Heart right ventricle (tissue), 16 donors: ENCODE measurements around the gene PILRA. TPM values are rescaled to one million over a fixed set of nuclear protein-coding genes. Genes with fewer than 3 reads are reported as not detected.
A peak's percentile ranks its signal among the peaks of the same experiment; 100 is the strongest.
"Not testable (repeated sequence)": the region's sequence is repeated elsewhere in the genome, so short reads cannot be mapped to it uniquely, and the experiment has no call there.

ENCODE experiments used
- ATAC-seq, 8 donors: fragments of 200-7000 bp; cut with Tn5 transposase; one replicate each; pipeline ENCODE4 v1.9.1; 2020; ENCODE audit warnings: mild to moderate bottlenecking in 8 of 8, moderate library complexity in 8 of 8, moderate number of reproducible peaks in 1 of 8
- DNase-seq, 2 donors: peaks; one replicate each; pipeline ENCODE4 v3.0.0-alpha.2; 2020
- H3K27ac ChIP-seq, 10 donors: fragments of 200-600 bp; sonication (generic) in 2 of 10; one replicate each; pipeline versions ENCODE4 v1.5.0 to v1.8.0; 2020 to 2022; ENCODE audit warnings: mild to moderate bottlenecking in 3 of 10
- H3K27me3 ChIP-seq, 7 donors: fragments of 200-600 bp; one replicate each; pipeline ENCODE4 v1.8.0; 2021 to 2022; ENCODE audit warnings: mild to moderate bottlenecking in 2 of 7
- H3K36me3 ChIP-seq, 9 donors: fragments of 200-600 bp; sonication (generic) in 1 of 9; one replicate each; pipeline versions ENCODE4 v1.5.0 to v1.8.0; 2020 to 2022; ENCODE audit warnings: mild to moderate bottlenecking in 2 of 9
- H3K4me1 ChIP-seq, 9 donors: fragments of 200-600 bp; sonication (generic) in 1 of 9; one replicate each; pipeline versions ENCODE4 v1.5.0 to v1.8.0; 2020 to 2022; ENCODE audit warnings: mild to moderate bottlenecking in 4 of 9
- H3K4me3 ChIP-seq, 10 donors: fragments of 200-600 bp; sonication (generic) in 2 of 10; one replicate each; pipeline versions ENCODE4 v1.5.0 to v1.8.0; 2020 to 2022; ENCODE audit warnings: mild to moderate bottlenecking in 7 of 10, moderate library complexity in 2 of 10
- H3K9me3 ChIP-seq, 11 donors: fragments of 200-600 bp in 10 of 11; sonication (generic) in 2 of 11; one replicate each; pipeline versions ENCODE4 v1.5.0 to v1.8.0; 2013 to 2022; ENCODE audit warnings: mild to moderate bottlenecking in 2 of 11, control low read depth in 1 of 11, moderate library complexity in 1 of 11
- WGBS, 2 donors: extraction: QIAGEN DNeasy Blood & Tissue Kit; methylation state at CpG; one replicate each; pipeline ENCODE4 v1.1.7; 2013; ENCODE audit warnings: inconsistent platforms in 1 of 2; 5-methylcytosine and 5-hydroxymethylcytosine counted together
- intact Hi-C, 10 donors: fragments of 100-400 bp; cut with DNase I; formaldehyde crosslinking; loops; one replicate each; pipeline versions ENCODE4 v1.11.1 to v1.14.2; 2022
- polyA plus RNA-seq, 2 donors: library from polyadenylated mRNA; stranded (reverse); fragments of 200-250 nt; gene quantifications; one replicate each; pipeline ENCODE4 v1.2.3, GENCODE V29; 2013
- total RNA-seq, 10 donors: library from RNA; stranded (reverse); fragmentation: NEBNext Ultra II Directional in 3 of 10; extraction: Animal tissue kit (Norgen Biotek cat#: 25700) in 3 of 10; gene quantifications; one replicate each; pipeline versions ENCODE4 v1.2.1 to v1.2.4, GENCODE V29; 2021 to 2023
- TF ChIP-seq, protein P1 (sequence below), 9 donors: fragments of 200-600 bp; sonication (generic) in 2 of 9; IDR thresholded peaks; one replicate each; pipeline versions ENCODE4 v1.5.0 to v1.8.0; 2021 to 2022; ENCODE audit warnings: antibody characterized with exemption in 9 of 9, mild to moderate bottlenecking in 5 of 9, moderate library complexity in 1 of 9
- donor health status: Arrhythmogenic right ventricular cardiomyopathy.
- donor health status: ischemic (EF 13 %, LVEDD 7.1; RV severe dilation, severe dysfunction).
- donor health status: healthy with polysubstance abuse.
- donor health status: DM: no; HTN: yes; CAD: no.
- donor health status: DM: no; HTN: no; CAD: no.
- donor health status: ischemic (EF 25% LVEDD 6.9; RV normal size, moderate dysfunction).
- donor health status: ischemic (EF 25% LVEDD 5.7; RV mildly dilated, moderate dysfunction).
- donor health status: healthy.
- donor health status: DM: yes; HTN: yes; CAD: no.
- donor health status: Ischemic cardiomyopathy.
- donor health status: ischemic (EF 35%, LVEDD 5.7; RV mildly dilated, moderate dysfunction).
- donor health status: nonischemic (EF 11% LVEDD 7.7; RV severe dilation, severe dysfunction).
- donor health status: DM: yes; HTN: yes; CAD: no.
- donor health status: PGD.
- donor health status: ischemic (EF 29% LVEDD 5.4; RV normal size, mild dysfunction).
- donor health status: nonischemic (EF 23%, LVEDD 6.1; RV moderate dilation, normal function).

The PILRA gene
- total and polyA plus RNA-seq, 12 donors, result 1.1 to 12.4 (median 2.8) TPM

DNA sequence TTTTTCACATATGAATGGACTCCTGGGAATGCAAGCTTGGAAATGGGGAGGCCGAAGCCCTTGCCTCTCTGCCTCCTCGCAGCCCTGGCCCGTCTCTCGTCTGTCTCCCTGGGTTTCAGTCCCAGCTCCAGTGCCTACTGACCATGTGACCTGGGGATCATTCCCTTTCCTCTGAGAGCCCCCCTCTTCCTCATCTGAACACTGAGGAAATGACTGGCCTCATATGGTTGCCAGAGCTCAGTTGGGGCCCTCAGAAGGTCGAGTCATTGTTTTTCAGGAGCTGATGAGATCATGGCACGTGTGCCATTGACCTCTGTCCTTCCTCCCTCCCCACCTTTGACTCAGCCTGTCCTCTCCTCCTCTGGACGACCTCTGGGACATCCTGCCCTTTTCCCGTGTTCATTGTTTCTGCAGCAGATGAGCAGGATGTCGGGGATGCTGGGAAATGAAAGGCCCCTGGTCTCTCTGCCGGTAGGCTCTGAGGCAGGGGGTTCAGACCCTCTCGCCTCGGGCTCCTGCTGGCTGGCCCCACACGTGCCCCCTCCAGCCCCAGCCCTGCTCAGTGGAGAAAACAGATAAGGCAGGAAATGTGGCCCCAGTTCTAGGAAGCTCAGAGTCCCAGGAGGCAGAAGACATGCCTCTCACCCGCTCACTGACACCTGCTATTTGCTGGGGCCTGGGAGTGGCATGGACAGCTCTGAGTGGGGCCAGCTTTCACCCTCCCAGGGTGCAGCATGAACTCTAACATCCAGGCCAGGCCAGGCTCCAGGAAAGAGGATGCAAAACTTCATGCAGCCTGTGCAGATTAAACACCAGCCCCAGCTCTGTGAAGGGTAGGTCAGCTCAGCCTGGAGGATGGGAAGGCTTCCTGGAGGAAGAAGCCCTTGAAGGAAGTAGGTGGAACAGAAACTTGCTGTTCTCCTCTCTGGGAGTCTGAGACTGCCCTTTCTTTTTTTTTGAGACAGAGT, 71.3 kb downstream of the PILRA start:
- WGBS, 2 donors, result 24 to 37% methylated on average over 14 of the region's 14 CpGs
- Histone ChIP-seq H3K9me3 (no peaks in the 10 kb centered on the region), H3K4me3 (no peak overlapping the region), H3K36me3 (no peaks in the 10 kb centered on the region), H3K27ac (peak overlapping the region; percentile 65 to 90 (median 80)), H3K4me1 (peaks cover 0 to 33% (median 24%) of the 10 kb centered on the region in 9 donors), H3K27me3 (no peaks in the 10 kb centered on the region)
- intact Hi-C loops, result no loop called here
- peak; percentile 63 to 93 (median 84) for ATAC-seq
- TF ChIP-seq, protein P1, sequence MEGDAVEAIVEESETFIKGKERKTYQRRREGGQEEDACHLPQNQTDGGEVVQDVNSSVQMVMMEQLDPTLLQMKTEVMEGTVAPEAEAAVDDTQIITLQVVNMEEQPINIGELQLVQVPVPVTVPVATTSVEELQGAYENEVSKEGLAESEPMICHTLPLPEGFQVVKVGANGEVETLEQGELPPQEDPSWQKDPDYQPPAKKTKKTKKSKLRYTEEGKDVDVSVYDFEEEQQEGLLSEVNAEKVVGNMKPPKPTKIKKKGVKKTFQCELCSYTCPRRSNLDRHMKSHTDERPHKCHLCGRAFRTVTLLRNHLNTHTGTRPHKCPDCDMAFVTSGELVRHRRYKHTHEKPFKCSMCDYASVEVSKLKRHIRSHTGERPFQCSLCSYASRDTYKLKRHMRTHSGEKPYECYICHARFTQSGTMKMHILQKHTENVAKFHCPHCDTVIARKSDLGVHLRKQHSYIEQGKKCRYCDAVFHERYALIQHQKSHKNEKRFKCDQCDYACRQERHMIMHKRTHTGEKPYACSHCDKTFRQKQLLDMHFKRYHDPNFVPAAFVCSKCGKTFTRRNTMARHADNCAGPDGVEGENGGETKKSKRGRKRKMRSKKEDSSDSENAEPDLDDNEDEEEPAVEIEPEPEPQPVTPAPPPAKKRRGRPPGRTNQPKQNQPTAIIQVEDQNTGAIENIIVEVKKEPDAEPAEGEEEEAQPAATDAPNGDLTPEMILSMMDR (IDR thresholded peaks at IDR 0.05), result no peak
- peak in 1 of 2 donors; percentile 71 for DNase-seq

DNA sequence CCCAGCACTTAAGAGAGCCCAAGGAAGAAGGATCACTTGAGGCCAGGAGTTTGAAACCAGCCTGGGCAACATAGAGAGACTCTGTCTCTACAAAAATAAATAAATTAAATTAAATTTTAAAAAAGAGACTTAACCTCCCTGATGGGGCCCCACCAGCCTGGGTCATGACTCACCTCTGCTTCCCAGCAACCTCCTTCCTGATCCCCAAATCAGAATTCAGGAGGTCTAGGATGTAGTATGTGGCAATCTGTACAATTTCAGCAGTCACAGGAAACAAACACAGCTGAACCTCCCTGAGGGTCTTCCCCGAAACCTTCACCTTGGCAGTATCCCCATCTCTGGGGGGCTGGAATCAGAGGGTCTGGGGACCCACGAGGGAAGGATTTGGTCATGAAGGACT, 72.8 kb downstream of the PILRA start:
- TF ChIP-seq, protein P1 (IDR thresholded peaks at IDR 0.05), result no peak
- no peak for DNase-seq
- WGBS, 2 donors, result 64 to 75% methylated on average over 2 of the region's 2 CpGs
- peak overlapping the region in 3 of 10 donors; percentile 77 to 89 (median 85) for H3K27ac ChIP-seq
- peaks cover 0 to 42% (median 30%) of the 10 kb centered on the region in 9 donors for H3K4me1 ChIP-seq
- H3K9me3 ChIP-seq, result no peaks in the 10 kb centered on the region
- H3K4me3 ChIP-seq, result no peak overlapping the region
- no peaks in the 10 kb centered on the region for H3K27me3 ChIP-seq
- intact Hi-C loops, result no loop called here
- no peak for ATAC-seq
- H3K36me3 ChIP-seq, result no peaks in the 10 kb centered on the region

DNA sequence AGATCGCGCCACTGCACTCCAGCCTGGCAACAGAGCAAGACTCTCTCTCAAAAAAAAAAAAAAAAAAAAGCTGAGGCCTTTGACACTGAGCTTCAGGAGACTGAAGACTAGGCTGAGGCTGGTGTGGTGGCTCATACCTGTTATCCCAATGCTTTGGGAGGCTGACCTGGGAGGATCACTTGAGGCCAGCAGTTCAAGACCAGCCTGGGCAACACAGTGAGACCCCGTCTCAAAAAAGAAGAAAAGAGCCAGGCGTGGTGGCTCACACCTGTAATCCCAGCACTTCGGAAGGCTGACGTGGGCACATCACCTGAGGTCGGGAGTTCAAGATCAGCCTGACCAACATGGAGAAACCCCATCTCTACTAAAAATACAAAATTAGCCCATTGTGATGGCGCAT, 74.1 kb downstream of the PILRA start:
- peaks cover 0 to 42% (median 30%) of the 10 kb centered on the region in 9 donors for H3K4me1 ChIP-seq
- H3K4me3 ChIP-seq, DNase-seq, H3K36me3 ChIP-seq, H3K9me3 ChIP-seq, H3K27me3 ChIP-seq, intact Hi-C loops, H3K27ac ChIP-seq, ATAC-seq: not testable (repeated sequence)
- WGBS, 2 donors, result 97 to 98% methylated on average over 8 of the region's 8 CpGs

DNA sequence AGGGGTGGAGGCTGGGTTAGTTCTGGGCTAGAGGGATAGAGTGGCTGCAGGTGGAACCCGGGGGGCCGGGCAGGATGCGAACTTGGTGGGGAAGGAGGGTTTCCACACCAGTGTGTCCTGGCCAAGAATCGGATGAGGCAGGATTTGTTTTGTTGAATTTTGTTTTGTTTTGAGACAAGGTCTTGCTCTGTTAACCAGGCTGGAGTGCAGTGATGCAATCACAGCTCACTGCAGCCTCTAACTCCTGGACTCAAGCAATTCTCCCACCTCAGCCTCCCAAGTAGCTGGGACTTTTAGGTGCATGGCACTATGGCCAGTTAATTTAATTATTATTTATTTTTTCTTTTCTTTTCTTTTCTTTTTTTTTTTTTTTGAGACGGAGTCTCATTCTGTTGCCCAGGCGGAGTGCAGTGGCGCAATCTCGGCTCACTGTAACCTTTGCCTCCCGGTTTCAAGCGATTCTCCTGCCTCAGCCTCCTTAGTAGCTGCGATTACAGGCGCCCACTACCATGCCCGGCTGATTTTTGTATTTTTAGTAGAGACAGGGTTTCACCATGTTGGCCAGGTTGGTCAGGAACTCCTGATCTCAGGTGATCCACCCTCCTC, 76.0 kb downstream of the PILRA start:
- no peak for DNase-seq
- peak overlapping the region in 7 of 10 donors; percentile 88 to 94 (median 90) for H3K27ac ChIP-seq
- TF ChIP-seq, protein P1 (IDR thresholded peaks at IDR 0.05), result no peak
- intact Hi-C loops, result no loop called here
- no peaks in the 10 kb centered on the region for H3K27me3 ChIP-seq
- 86% methylated on average over 13 of the region's 13 CpGs for WGBS, 2 donors
- peaks cover 0 to 32% (median 22%) of the 10 kb centered on the region in 9 donors for H3K4me1 ChIP-seq
- peak overlapping the region in 3 of 10 donors; percentile 50 to 67 (median 60) for H3K4me3 ChIP-seq
- no peaks in the 10 kb centered on the region for H3K36me3 ChIP-seq
- no peak for ATAC-seq
- H3K9me3 ChIP-seq, result no peaks in the 10 kb centered on the region

Other genes with a start within 250 kb of the PILRA start
- gene MBLAC1, start 246.5 kb upstream of the PILRA start, total RNA-seq, result 1 to 10 TPM; 1.2 to 3.5 (median 2.0) TPM
- 1 to 10 TPM; 2.6 to 2.9 TPM for gene MBLAC1, start 246.5 kb upstream of the PILRA start, polyA plus RNA-seq
- 100 to 1,000 TPM in 1 of 10 donors, 10 to 100 TPM in 9; 72.3 to 102 (median 88.5) TPM for gene LAMTOR4, start 224.6 kb upstream of the PILRA start, total RNA-seq
- gene LAMTOR4, start 224.6 kb upstream of the PILRA start, polyA plus RNA-seq, result 100 to 1,000 TPM; 147 to 210 TPM
- 10 to 100 TPM in 1 of 10 donors, 1 to 10 TPM in 9; 3.9 to 10.8 (median 7.6) TPM for gene TRAPPC14, start 214.8 kb upstream of the PILRA start, total RNA-seq
- 10 to 100 TPM in 1 of 2 donors, 1 to 10 TPM in 1; 7.8 to 17.5 TPM for gene TRAPPC14, start 214.8 kb upstream of the PILRA start, polyA plus RNA-seq
- 1 to 10 TPM in 9 of 10 donors, under 1 TPM in 1; 1.00 to 3.1 (median 1.5) TPM for gene GAL3ST4, start 204.9 kb upstream of the PILRA start, total RNA-seq
- gene GAL3ST4, start 204.9 kb upstream of the PILRA start, polyA plus RNA-seq, result 1 to 10 TPM; 1.1 to 1.6 TPM
- gene GPC2, start 196.1 kb upstream of the PILRA start, total RNA-seq, result 1 to 10 TPM in 1 of 10 donors, under 1 TPM in 7, not detected in 2; 0.11 to 1.1 (median 0.50) TPM
- gene GPC2, start 196.1 kb upstream of the PILRA start, polyA plus RNA-seq, result under 1 TPM; 0.51 TPM
- gene STAG3, start 195.6 kb upstream of the PILRA start, total RNA-seq, result 1 to 10 TPM in 3 of 10 donors, under 1 TPM in 6, not detected in 1; 0.32 to 1.5 (median 0.47) TPM
- under 1 TPM; 0.13 to 0.66 TPM for gene STAG3, start 195.6 kb upstream of the PILRA start, polyA plus RNA-seq
- gene PVRIG, start 153.5 kb upstream of the PILRA start, total RNA-seq, result 1 to 10 TPM in 1 of 10 donors, not detected in 9; 2.1 TPM
- under 1 TPM; 0.22 to 0.59 TPM for gene PVRIG, start 153.5 kb upstream of the PILRA start, polyA plus RNA-seq
- gene SPDYE3, start 65.8 kb upstream of the PILRA start, total RNA-seq, result not detected
- under 1 TPM; 0.04 to 0.15 TPM for gene SPDYE3, start 65.8 kb upstream of the PILRA start, polyA plus RNA-seq
- gene PILRB, start 15.4 kb upstream of the PILRA start, total RNA-seq, result 10 to 100 TPM in 6 of 10 donors, 1 to 10 TPM in 4; 7.3 to 15.5 (median 10.5) TPM
- 10 to 100 TPM; 14.5 to 69.1 TPM for gene PILRB, start 15.4 kb upstream of the PILRA start, polyA plus RNA-seq
- 1 to 10 TPM; 3.3 to 5.5 (median 4.0) TPM for gene ZCWPW1, start 55.2 kb downstream of the PILRA start, total RNA-seq
- gene ZCWPW1, start 55.2 kb downstream of the PILRA start, polyA plus RNA-seq, result 1 to 10 TPM; 7.2 to 7.5 TPM
- 10 to 100 TPM; 17.2 to 27.7 (median 23.0) TPM for gene MEPCE, start 56.3 kb downstream of the PILRA start, total RNA-seq
- 10 to 100 TPM; 15.1 to 18.7 TPM for gene MEPCE, start 56.3 kb downstream of the PILRA start, polyA plus RNA-seq
- 10 to 100 TPM in 7 of 10 donors, 1 to 10 TPM in 3; 7.5 to 18.2 (median 11.3) TPM for gene PPP1R35, start 63.0 kb downstream of the PILRA start, total RNA-seq
- 10 to 100 TPM; 30.3 to 60.4 TPM for gene PPP1R35, start 63.0 kb downstream of the PILRA start, polyA plus RNA-seq
- 1 to 10 TPM in 2 of 10 donors, under 1 TPM in 4, not detected in 4; 0.28 to 1.1 (median 0.54) TPM for gene SPACDR, start 90.8 kb downstream of the PILRA start, total RNA-seq
- gene SPACDR, start 90.8 kb downstream of the PILRA start, polyA plus RNA-seq, result 1 to 10 TPM in 1 of 2 donors, under 1 TPM in 1; 0.93 to 1.3 TPM
- gene TSC22D4, start 105.7 kb downstream of the PILRA start, total RNA-seq, result 10 to 100 TPM; 36.0 to 72.3 (median 46.7) TPM
- 10 to 100 TPM; 46.0 to 53.7 TPM for gene TSC22D4, start 105.7 kb downstream of the PILRA start, polyA plus RNA-seq
- gene NYAP1, start 110.4 kb downstream of the PILRA start, total RNA-seq, result under 1 TPM; 0.10 to 0.86 (median 0.30) TPM
- gene NYAP1, start 110.4 kb downstream of the PILRA start, polyA plus RNA-seq, result under 1 TPM; 0.30 to 0.59 TPM
- gene AGFG2, start 165.7 kb downstream of the PILRA start, total RNA-seq, result 10 to 100 TPM; 20.7 to 35.8 (median 28.4) TPM
- 10 to 100 TPM in 1 of 2 donors, 1 to 10 TPM in 1; 9.9 to 24.0 TPM for gene AGFG2, start 165.7 kb downstream of the PILRA start, polyA plus RNA-seq
- under 1 TPM in 5 of 10 donors, not detected in 5; 0.36 to 0.87 (median 0.62) TPM for gene SAP25, start 200.4 kb downstream of the PILRA start, total RNA-seq
- gene SAP25, start 200.4 kb downstream of the PILRA start, polyA plus RNA-seq, result 1 to 10 TPM in 1 of 2 donors, under 1 TPM in 1; 0.88 to 2.3 TPM
- gene LRCH4, start 212.6 kb downstream of the PILRA start, total RNA-seq, result 10 to 100 TPM; 18.4 to 37.9 (median 23.6) TPM
- gene LRCH4, start 212.6 kb downstream of the PILRA start, polyA plus RNA-seq, result 10 to 100 TPM; 36.1 to 57.6 TPM
- gene FBXO24, start 212.8 kb downstream of the PILRA start, total RNA-seq, result under 1 TPM in 8 of 10 donors, not detected in 2; 0.15 to 0.66 (median 0.40) TPM
- gene FBXO24, start 212.8 kb downstream of the PILRA start, polyA plus RNA-seq, result under 1 TPM; 0.20 to 0.73 TPM
- gene PCOLCE, start 228.9 kb downstream of the PILRA start, total RNA-seq, result 10 to 100 TPM; 13.1 to 59.6 (median 25.8) TPM
- 10 to 100 TPM; 56.4 to 74.3 TPM for gene PCOLCE, start 228.9 kb downstream of the PILRA start, polyA plus RNA-seq
- gene MOSPD3, start 239.1 kb downstream of the PILRA start, total RNA-seq, result 10 to 100 TPM in 5 of 10 donors, 1 to 10 TPM in 5; 8.0 to 12.5 (median 9.9) TPM
- gene MOSPD3, start 239.1 kb downstream of the PILRA start, polyA plus RNA-seq, result 10 to 100 TPM; 11.2 to 12.6 TPM